OCI-LY3 (cell line): ENCODE results near the gene ZSCAN2.
"Not testable (repeated sequence)": the region's sequence is repeated elsewhere in the genome, so short reads cannot be mapped to it uniquely, and the experiment has no call there.

Experiments used
- CTCF ChIP-seq: fragments of 200-600, 300-600 bp; sonication (generic); IDR thresholded peaks from 2 replicates; pipeline ENCODE4 v1.5.1; 2014; ENCODE audit warnings: antibody characterized with exemption, low read length, low read depth
- EZH2phosphoT487 ChIP-seq: fragments of 200-600 bp; shearing (Covaris generic); IDR thresholded peaks from 2 replicates; pipeline ENCODE4 v1.6.1; 2018; ENCODE audit warnings: antibody characterized with exemption, mixed run types, low read depth

- not testable (repeated sequence) for TF ChIP-seq CTCF, EZH2phosphoT487
These were observed 41.8 kb downstream of the ZSCAN2 start for GRCh38 chr15:84642640-84643039.
